SJSA1 (cell line): Measurements from ENCODE around the gene EDA2R. TPM values are rescaled to one million over a fixed set of nuclear protein-coding genes. Genes with fewer than 3 reads are reported as not detected.

ENCODE experiments used
- DNase-seq, 2 experiments: peaks; one replicate each; pipeline ENCODE4 v3.0.0-alpha.2; 2015 to 2020; ENCODE audit warnings: low spot score in 2 of 2, low read depth in 1 of 2
- H3K27ac ChIP-seq: fragments of 250-450 bp; sonication (Bioruptor Pico); 2 replicates; pipeline ENCODE4 v1.5.1; 2020; ENCODE audit warnings: mild to moderate bottlenecking, moderate library complexity
- H3K27me3 ChIP-seq: fragments of 250-450 bp; sonication (Bioruptor Pico); replicated peaks from 2 replicates; pipeline ENCODE4 v1.5.1; 2020; ENCODE audit warnings: mild to moderate bottlenecking, moderate library complexity
- H3K36me3 ChIP-seq: fragments of 250-450 bp; sonication (Bioruptor Pico); 2 replicates; pipeline ENCODE4 v1.5.1; 2020; ENCODE audit warnings: mild to moderate bottlenecking
- H3K4me1 ChIP-seq: fragments of 250-450 bp; sonication (Bioruptor Pico); replicated peaks from 2 replicates; pipeline ENCODE4 v1.6.1; 2021; ENCODE audit warnings: mild to moderate bottlenecking
- H3K4me3 ChIP-seq: fragments of 250-450 bp; sonication (Bioruptor Pico); 2 replicates; pipeline ENCODE4 v1.5.1; 2020; ENCODE audit warnings: mild to moderate bottlenecking
- H3K9me3 ChIP-seq: fragments of 250-450 bp; sonication (Bioruptor Pico); replicated peaks from 2 replicates; pipeline ENCODE4 v1.5.1; 2020; ENCODE audit warnings: mild to moderate bottlenecking
- total RNA-seq: library from RNA; depleted of rRNA; stranded (reverse); fragments of >200 nt; shearing (Covaris generic); gene quantifications from 2 replicates; pipeline ENCODE4 v1.2.3, GENCODE V29; 2014; rRNA removed

EDA2R gene, protein sequence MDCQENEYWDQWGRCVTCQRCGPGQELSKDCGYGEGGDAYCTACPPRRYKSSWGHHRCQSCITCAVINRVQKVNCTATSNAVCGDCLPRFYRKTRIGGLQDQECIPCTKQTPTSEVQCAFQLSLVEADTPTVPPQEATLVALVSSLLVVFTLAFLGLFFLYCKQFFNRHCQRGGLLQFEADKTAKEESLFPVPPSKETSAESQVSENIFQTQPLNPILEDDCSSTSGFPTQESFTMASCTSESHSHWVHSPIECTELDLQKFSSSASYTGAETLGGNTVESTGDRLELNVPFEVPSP
- total RNA-seq: 2.1 and 6.6 TPM in 2 replicates

DNA sequence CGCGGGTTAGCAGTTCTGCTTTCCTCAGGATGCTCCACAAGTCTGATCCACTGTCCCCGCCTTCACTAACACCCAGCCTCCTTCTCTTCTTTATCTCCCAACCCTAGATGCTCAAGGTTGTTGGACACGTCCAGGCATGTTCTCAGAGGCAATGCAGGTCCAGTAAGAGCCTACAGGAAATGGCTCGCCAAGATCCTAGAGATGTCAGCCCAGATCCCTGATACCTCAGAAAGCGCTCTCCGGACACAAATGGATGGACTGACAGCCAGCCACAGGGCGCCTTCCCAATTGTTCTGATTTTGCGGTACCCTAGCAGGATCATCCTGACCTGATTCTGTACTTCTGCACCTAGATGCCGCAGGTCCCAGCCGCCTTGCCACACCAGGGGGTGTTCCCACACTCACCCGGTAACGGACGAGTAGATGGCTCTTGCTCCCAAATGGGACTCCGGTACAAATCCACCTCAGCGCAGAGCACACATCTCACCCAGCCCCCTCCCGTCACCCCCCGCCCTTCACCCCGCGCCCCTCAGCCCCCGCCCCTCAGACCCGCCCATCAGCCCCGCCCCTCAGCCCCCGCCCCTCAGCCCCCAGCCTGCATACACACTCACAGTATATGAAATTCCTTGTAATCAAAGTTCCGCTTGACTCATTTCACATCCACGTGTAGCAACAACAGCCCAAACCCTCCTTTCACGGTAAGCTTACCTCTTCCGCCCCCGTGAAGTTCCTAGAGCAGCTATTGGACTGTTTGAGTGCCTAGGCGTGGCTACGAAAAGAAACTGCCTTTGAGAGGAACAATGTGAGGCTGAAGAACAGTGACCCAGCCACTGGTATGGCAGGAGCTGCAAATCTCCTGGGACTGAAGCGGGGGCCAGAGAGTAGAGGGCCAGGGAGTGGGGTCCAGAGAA is at the start of gene EDA2R:
EDA2R (minus strand) TSS at position 488 of the 910 bp plus-strand sequence. CDS start 23,058 bp downstream, outside the sequence.
- DNase-seq: peak; percentile 68 to 72

DNA sequence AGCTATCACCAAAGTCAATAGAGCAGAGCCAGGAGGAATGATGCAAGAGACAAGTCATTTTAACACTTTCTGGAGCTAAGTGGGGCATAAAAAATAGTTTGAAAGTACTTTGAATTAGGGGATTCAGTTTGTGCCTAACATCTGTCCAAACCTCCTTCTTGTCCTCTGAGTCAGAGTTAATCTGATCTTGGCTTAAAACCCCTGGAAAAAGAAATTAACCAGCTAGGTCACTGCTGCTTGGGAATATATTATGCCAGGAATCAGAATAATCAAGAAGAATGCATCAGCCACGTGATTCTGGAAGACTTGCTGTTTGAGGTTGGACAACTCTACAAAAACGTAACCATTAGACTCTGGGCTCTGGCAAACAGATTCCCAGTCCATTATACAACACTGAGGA is 45.3 kb upstream of the EDA2R start:
- Histone ChIP-seq H3K9me3 (no peaks in the 10 kb centered on the region), H3K27ac (no peak overlapping the region), H3K27me3 (no peaks in the 10 kb centered on the region), H3K4me3 (no peak overlapping the region), H3K36me3 (no peaks in the 10 kb centered on the region), H3K4me1 (peaks cover 12% of the 10 kb centered on the region)
- no peak for DNase-seq

More for the DNA sequence above, at the start of gene EDA2R:
- no peaks in the 10 kb centered on the region for H3K36me3 ChIP-seq
- H3K27ac ChIP-seq: peak within 1 kb of the TSS; percentile 80
- no peaks in the 10 kb centered on the region for H3K27me3 ChIP-seq
- H3K4me3 ChIP-seq: peak within 1 kb of the TSS; percentile 49
- H3K4me1 ChIP-seq: peaks cover 23% of the 10 kb centered on the region
- H3K9me3 ChIP-seq: no peaks in the 10 kb centered on the region

DNA sequence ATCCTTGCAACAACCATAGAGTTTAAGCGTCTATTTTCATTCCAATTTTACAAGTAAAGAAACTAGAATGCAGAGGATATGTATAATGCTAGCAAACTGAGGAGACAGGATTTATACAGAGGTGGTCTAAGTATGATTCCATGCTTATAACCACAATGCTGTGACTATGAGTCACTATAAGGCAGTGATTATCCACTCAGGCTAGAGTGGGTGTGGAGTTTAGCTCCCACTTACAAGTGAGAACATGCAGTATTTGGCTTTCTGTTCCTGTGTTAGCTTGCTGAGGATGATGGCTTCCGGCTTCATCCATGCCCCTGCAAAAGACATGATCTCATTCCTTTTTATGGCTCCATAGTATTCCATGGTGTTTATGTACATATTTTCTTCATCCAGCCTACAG is 41.6 kb upstream of the EDA2R start:
- peaks cover 38% of the 10 kb centered on the region for H3K4me1 ChIP-seq
- peak; percentile 20 to 31 for DNase-seq
- no peak overlapping the region for H3K4me3 ChIP-seq
- H3K27ac ChIP-seq: no peak overlapping the region
- no peaks in the 10 kb centered on the region for H3K27me3 ChIP-seq
- no peaks in the 10 kb centered on the region for H3K9me3 ChIP-seq
- no peaks in the 10 kb centered on the region for H3K36me3 ChIP-seq

DNA sequence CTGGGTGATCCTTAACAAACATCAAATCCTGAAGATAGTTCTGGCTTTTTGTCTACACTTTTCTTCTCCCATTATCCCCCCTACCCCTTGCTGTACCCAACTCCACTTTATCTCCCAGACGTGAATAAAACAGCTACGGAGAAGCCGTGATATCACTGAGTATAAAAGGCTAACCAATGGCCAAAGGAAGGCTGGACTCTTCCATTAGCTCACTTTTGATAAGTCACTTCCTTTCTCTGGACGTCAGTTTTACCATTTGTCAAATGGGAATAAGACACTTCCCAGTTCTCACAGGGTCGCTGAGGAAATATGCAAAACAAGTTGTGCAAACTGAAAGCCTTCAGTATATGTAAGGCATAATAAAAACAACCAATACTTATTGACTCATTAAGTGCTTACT is 38.6 kb upstream of the EDA2R start:
- H3K27ac ChIP-seq: peak overlapping the region; percentile 97
- H3K9me3 ChIP-seq: no peaks in the 10 kb centered on the region
- H3K4me3 ChIP-seq: no peak overlapping the region
- H3K36me3 ChIP-seq: no peaks in the 10 kb centered on the region
- no peaks in the 10 kb centered on the region for H3K27me3 ChIP-seq
- DNase-seq: no peak
- H3K4me1 ChIP-seq: peaks cover 38% of the 10 kb centered on the region

- H3K27me3 ChIP-seq: no peaks in the 10 kb centered on the region
- peaks cover 38% of the 10 kb centered on the region for H3K4me1 ChIP-seq
- no peaks in the 10 kb centered on the region for H3K36me3 ChIP-seq
- H3K4me3 ChIP-seq: no peak overlapping the region
- H3K9me3 ChIP-seq: no peaks in the 10 kb centered on the region
- peak overlapping the region; percentile 97 for H3K27ac ChIP-seq
- DNase-seq: peak; percentile 45 to 79
Observed at GRCh38 chrX:66676990-66677389, 38.1 kb upstream of the EDA2R start.

DNA sequence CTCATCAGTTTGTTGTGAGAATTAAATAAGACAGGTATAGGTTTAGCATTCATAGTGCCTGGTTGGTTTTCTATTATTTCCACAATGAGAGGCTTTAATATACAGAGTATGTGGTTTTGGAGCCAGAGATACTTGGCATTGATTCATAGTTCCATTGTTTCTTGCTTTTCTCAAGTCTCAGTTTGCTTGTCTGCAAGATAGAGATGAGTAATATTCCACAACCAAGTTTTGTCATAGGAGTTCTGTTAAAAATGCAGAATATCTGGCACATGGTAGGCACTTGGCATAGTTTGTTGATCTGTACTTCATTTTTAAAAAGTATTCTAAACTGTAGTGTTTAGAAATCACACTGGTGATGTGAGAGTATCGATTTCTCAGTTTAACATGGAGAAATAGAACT is 37.5 kb upstream of the EDA2R start:
- Histone ChIP-seq H3K9me3 (no peaks in the 10 kb centered on the region), H3K27ac (peak overlapping the region; percentile 97), H3K36me3 (no peaks in the 10 kb centered on the region), H3K4me1 (peaks cover 38% of the 10 kb centered on the region), H3K27me3 (no peaks in the 10 kb centered on the region), H3K4me3 (no peak overlapping the region)
- peak in 1 of 2 experiments; percentile 61 for DNase-seq

GRCh38 chrX:66675541-66675940 is 36.7 kb upstream of the EDA2R start:
- Histone ChIP-seq H3K36me3 (no peaks in the 10 kb centered on the region), H3K4me3 (no peak overlapping the region), H3K27me3 (no peaks in the 10 kb centered on the region), H3K4me1 (peaks cover 34% of the 10 kb centered on the region), H3K27ac (no peak overlapping the region), H3K9me3 (no peaks in the 10 kb centered on the region)
- no peak for DNase-seq

- no peaks in the 10 kb centered on the region for H3K27me3 ChIP-seq
- H3K4me1 ChIP-seq: peaks cover 27% of the 10 kb centered on the region
- no peak overlapping the region for H3K4me3 ChIP-seq
- no peaks in the 10 kb centered on the region for H3K9me3 ChIP-seq
- no peaks in the 10 kb centered on the region for H3K36me3 ChIP-seq
- no peak for DNase-seq
- no peak overlapping the region for H3K27ac ChIP-seq
Observed at GRCh38 chrX:66674506-66674905, 35.6 kb upstream of the EDA2R start.

GRCh38 chrX:66672106-66672505 is 33.2 kb upstream of the EDA2R start:
- H3K4me3 ChIP-seq: no peak overlapping the region
- H3K4me1 ChIP-seq: peaks cover 15% of the 10 kb centered on the region
- no peaks in the 10 kb centered on the region for H3K9me3 ChIP-seq
- no peaks in the 10 kb centered on the region for H3K36me3 ChIP-seq
- DNase-seq: no peak
- no peaks in the 10 kb centered on the region for H3K27me3 ChIP-seq
- H3K27ac ChIP-seq: no peak overlapping the region

DNA sequence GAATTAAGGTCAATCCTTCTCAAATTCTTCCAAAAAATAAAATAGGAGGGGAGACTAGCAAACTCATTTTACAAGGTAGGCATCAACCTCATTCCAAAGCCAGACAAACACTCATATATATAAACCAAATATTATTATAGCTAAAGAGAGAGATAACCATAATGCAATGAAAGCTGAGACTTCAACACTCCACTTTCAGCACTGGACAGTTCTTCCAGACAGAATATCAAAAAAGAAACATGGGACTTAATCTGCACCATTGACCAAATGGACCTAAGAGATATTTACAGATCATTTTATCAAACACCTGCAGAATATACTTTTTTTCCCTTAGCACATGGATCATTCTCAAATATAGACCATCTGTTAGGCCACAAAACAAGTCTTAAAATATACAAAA is 15.5 kb upstream of the EDA2R start:
- Histone ChIP-seq H3K9me3 (no peaks in the 10 kb centered on the region), H3K4me3 (no peak overlapping the region), H3K27ac (no peak overlapping the region), H3K4me1 (no peaks in the 10 kb centered on the region), H3K36me3 (no peaks in the 10 kb centered on the region), H3K27me3 (no peaks in the 10 kb centered on the region)
- no peak for DNase-seq

GRCh38 chrX:66635360-66635759 is 3.5 kb downstream of the EDA2R start:
- H3K4me1 ChIP-seq: peaks cover 42% of the 10 kb centered on the region
- no peaks in the 10 kb centered on the region for H3K36me3 ChIP-seq
- no peaks in the 10 kb centered on the region for H3K27me3 ChIP-seq
- H3K9me3 ChIP-seq: no peaks in the 10 kb centered on the region
- H3K4me3 ChIP-seq: no peak overlapping the region
- H3K27ac ChIP-seq: 0 out of 2 replicates have a peak overlapping the region, but pooled peaks have one; percentile 17
- peak; percentile 49 to 64 for DNase-seq

- no peak overlapping the region for H3K27ac ChIP-seq
- H3K27me3 ChIP-seq: no peaks in the 10 kb centered on the region
- no peaks in the 10 kb centered on the region for H3K36me3 ChIP-seq
- no peak for DNase-seq
- H3K9me3 ChIP-seq: no peaks in the 10 kb centered on the region
- H3K4me1 ChIP-seq: peaks cover 38% of the 10 kb centered on the region
- no peak overlapping the region for H3K4me3 ChIP-seq
Observed at GRCh38 chrX:66634272-66634671, 4.6 kb downstream of the EDA2R start.

GRCh38 chrX:66633541-66633940 is 5.3 kb downstream of the EDA2R start:
- no peak for DNase-seq
- Histone ChIP-seq H3K36me3 (no peaks in the 10 kb centered on the region), H3K4me3 (no peak overlapping the region), H3K4me1 (peaks cover 37% of the 10 kb centered on the region), H3K27me3 (no peaks in the 10 kb centered on the region), H3K27ac (peak overlapping the region; percentile 54), H3K9me3 (no peaks in the 10 kb centered on the region)

GRCh38 chrX:66632981-66633380 is 5.9 kb downstream of the EDA2R start:
- peak overlapping the region; percentile 54 for H3K27ac ChIP-seq
- DNase-seq: peak in 1 of 2 experiments; percentile 53
- peaks cover 37% of the 10 kb centered on the region for H3K4me1 ChIP-seq
- no peaks in the 10 kb centered on the region for H3K27me3 ChIP-seq
- no peak overlapping the region for H3K4me3 ChIP-seq
- no peaks in the 10 kb centered on the region for H3K36me3 ChIP-seq
- no peaks in the 10 kb centered on the region for H3K9me3 ChIP-seq
